Trophoblast cell (in vitro differentiated cells and primary cell): Measurements from ENCODE around the gene CDC6.

Experiments
- DNase-seq, 2 donors: peaks; one replicate each; pipeline ENCODE4 v3.0.0-alpha.2; 2016
- H2AFZ ChIP-seq: 2 replicates; pipeline ENCODE4 v1.6.1; 2013; ENCODE audit warnings: low read length, moderate library complexity, mild to moderate bottlenecking; ENCODE audit not compliant: insufficient read depth, poor library complexity
- H2AK5ac ChIP-seq: 2 replicates; pipeline ENCODE4 v1.6.1; 2013; ENCODE audit warnings: mild to moderate bottlenecking, low read length
- H2BK120ac ChIP-seq: 2 replicates; pipeline ENCODE4 v1.6.1; 2013; ENCODE audit warnings: low read length, mild to moderate bottlenecking, moderate library complexity; ENCODE audit not compliant: insufficient read depth, poor library complexity
- H2BK12ac ChIP-seq: 2 replicates; pipeline ENCODE4 v1.6.1; 2013; ENCODE audit warnings: mild to moderate bottlenecking, low read length, moderate library complexity
- H2BK5ac ChIP-seq: 2 replicates; pipeline ENCODE4 v1.6.1; 2013; ENCODE audit warnings: low read length, low read depth, moderate library complexity, mild to moderate bottlenecking; ENCODE audit not compliant: poor library complexity
- H3K14ac ChIP-seq: 2 replicates; pipeline ENCODE4 v1.6.1; 2013; ENCODE audit warnings: mild to moderate bottlenecking, low read length
- H3K18ac ChIP-seq: 2 replicates; pipeline ENCODE4 v1.6.1; 2013; ENCODE audit warnings: mild to moderate bottlenecking, low read length
- H3K23ac ChIP-seq: 2 replicates; pipeline ENCODE4 v1.6.1; 2013; ENCODE audit warnings: low read length
- H3K27ac ChIP-seq: 2 replicates; pipeline ENCODE4 v1.5.1; 2013; ENCODE audit warnings: low read depth, mild to moderate bottlenecking, inconsistent platforms, low read length, moderate library complexity
- H3K27me3 ChIP-seq: 2 replicates; pipeline ENCODE4 v1.6.1; 2013; ENCODE audit warnings: inconsistent platforms, mild to moderate bottlenecking, low read length, moderate library complexity; ENCODE audit not compliant: insufficient read depth
- H3K36me3 ChIP-seq, 2 experiments: 1 replicate in 1 of 2; 2 replicates in 1 of 2; pipeline ENCODE4 v1.6.1; 2013; ENCODE audit warnings: low read length in 2 of 2, mild to moderate bottlenecking in 2 of 2, moderate library complexity in 1 of 2; ENCODE audit not compliant: insufficient read depth in 2 of 2, control insufficient read depth in 1 of 2
- H3K4ac ChIP-seq: 2 replicates; pipeline ENCODE4 v1.6.1; 2013; ENCODE audit warnings: low read depth, mild to moderate bottlenecking, low read length, moderate library complexity
- H3K4me1 ChIP-seq, 2 experiments: 1 replicate in 1 of 2; 2 replicates in 1 of 2; pipeline ENCODE4 v1.6.1; 2013; ENCODE audit warnings: low read length in 2 of 2, mild to moderate bottlenecking in 2 of 2, moderate library complexity in 1 of 2; ENCODE audit not compliant: insufficient read depth in 2 of 2, control insufficient read depth in 1 of 2
- H3K4me2 ChIP-seq: 2 replicates; pipeline ENCODE4 v1.6.1; 2013; ENCODE audit warnings: inconsistent platforms, mild to moderate bottlenecking, low read length, moderate library complexity
- H3K4me3 ChIP-seq: 2 replicates; pipeline ENCODE4 v1.5.1; 2013; ENCODE audit warnings: mild to moderate bottlenecking, low read depth, low read length, inconsistent platforms
- H3K79me1 ChIP-seq: one replicate; pipeline ENCODE4 v1.6.1; 2013; ENCODE audit warnings: low read length
- H3K79me2 ChIP-seq: 2 replicates; pipeline ENCODE4 v1.6.1; 2013; ENCODE audit warnings: low read length, mild to moderate bottlenecking; ENCODE audit not compliant: control insufficient read depth, insufficient read depth, poor library complexity
- H3K9ac ChIP-seq: 2 replicates; pipeline ENCODE4 v1.6.1; 2013; ENCODE audit warnings: mild to moderate bottlenecking, low read length
- H3K9me3 ChIP-seq: 2 replicates; pipeline ENCODE4 v1.6.1; 2013; ENCODE audit warnings: low read depth, mild to moderate bottlenecking, control low read depth, inconsistent platforms, low read length; ENCODE audit not compliant: insufficient read depth
- H4K12ac ChIP-seq: 2 replicates; pipeline ENCODE4 v1.6.1; 2013; ENCODE audit warnings: low read depth, mild to moderate bottlenecking, low read length, moderate library complexity
- H4K8ac ChIP-seq: 2 replicates; pipeline ENCODE4 v1.6.1; 2013; ENCODE audit warnings: low read depth, mild to moderate bottlenecking, low read length, moderate library complexity
- H4K91ac ChIP-seq: one replicate; pipeline ENCODE4 v1.6.1; 2013; ENCODE audit warnings: low read depth, mild to moderate bottlenecking, low read length, moderate library complexity
- WGBS: extraction: QIAGEN DNeasy Blood & Tissue Kit; methylation state at CpG from one replicate; pipeline ENCODE4 v1.1.7; 2013; ENCODE audit warnings: missing lambda C conversion rate; ENCODE audit not compliant: insufficient read length, insufficient coverage; ENCODE audit errors: extremely low coverage; 5-methylcytosine and 5-hydroxymethylcytosine counted together

CDC6 gene

GRCh38 chr17:40244255-40244654 is 43.4 kb upstream of the CDC6 start:
- Histone ChIP-seq H3K4me1 (peaks cover 3 to 4% of the 10 kb centered on the region in 2 experiments), H3K4me2 (no peak overlapping the region), H3K23ac (no peak overlapping the region), H2BK12ac (no peak overlapping the region), H3K18ac (no peak overlapping the region), H4K91ac (no peak overlapping the region), H3K4ac (no peak overlapping the region), H3K9me3 (no peaks in the 10 kb centered on the region), H2BK120ac (no peak overlapping the region), H3K4me3 (no peak overlapping the region), H3K27ac (no peak overlapping the region), H2BK5ac (no peak overlapping the region), H3K36me3 (no peaks in the 10 kb centered on the region), H2AK5ac (no peak overlapping the region), H3K9ac (no peak overlapping the region), H4K12ac (no peak overlapping the region), H3K79me2 (no peaks in the 10 kb centered on the region), H3K27me3 (no peaks in the 10 kb centered on the region), H2AFZ (no peak overlapping the region), H3K79me1 (no peaks in the 10 kb centered on the region), H4K8ac (no peak overlapping the region), H3K14ac (no peak overlapping the region)
- no CpG with 5 or more reads among the region's 4 CpGs for WGBS
- no peak for DNase-seq

- no peak overlapping the region for H3K14ac ChIP-seq
- no peak overlapping the region for H2BK12ac ChIP-seq
- H3K36me3 ChIP-seq: no peaks in the 10 kb centered on the region
- H3K79me2 ChIP-seq: no peaks in the 10 kb centered on the region
- H3K18ac ChIP-seq: no peak overlapping the region
- no peak overlapping the region for H3K27ac ChIP-seq
- H2BK120ac ChIP-seq: no peak overlapping the region
- no peaks in the 10 kb centered on the region for H3K27me3 ChIP-seq
- H3K4ac ChIP-seq: no peak overlapping the region
- H3K23ac ChIP-seq: no peak overlapping the region
- H2AFZ ChIP-seq: no peak overlapping the region
- H4K91ac ChIP-seq: no peak overlapping the region
- no peak overlapping the region for H4K12ac ChIP-seq
- no peak overlapping the region for H3K4me3 ChIP-seq
- WGBS: no CpG with 5 or more reads among the region's 7 CpGs
- no peak overlapping the region for H3K4me2 ChIP-seq
- no peaks in the 10 kb centered on the region for H3K9me3 ChIP-seq
- no peaks in the 10 kb centered on the region for H3K79me1 ChIP-seq
- DNase-seq: no peak
- no peak overlapping the region for H2AK5ac ChIP-seq
- no peak overlapping the region for H4K8ac ChIP-seq
- peaks cover 3 to 4% of the 10 kb centered on the region in 2 experiments for H3K4me1 ChIP-seq
- no peak overlapping the region for H3K9ac ChIP-seq
- H2BK5ac ChIP-seq: no peak overlapping the region
These were observed 39.7 kb upstream of the CDC6 start for GRCh38 chr17:40247926-40248495.

- Histone ChIP-seq H3K4me2 (no peak overlapping the region), H4K8ac (no peak overlapping the region), H3K4ac (no peak overlapping the region), H4K91ac (no peak overlapping the region), H2BK120ac (no peak overlapping the region), H3K9ac (no peak overlapping the region), H3K14ac (no peak overlapping the region), H3K23ac (no peak overlapping the region), H4K12ac (no peak overlapping the region), H3K4me3 (no peak overlapping the region), H3K18ac (no peak overlapping the region), H2BK5ac (no peak overlapping the region), H3K79me2 (no peaks in the 10 kb centered on the region), H2AFZ (no peak overlapping the region), H3K27ac (no peak overlapping the region), H3K4me1 (peaks cover 3 to 4% of the 10 kb centered on the region in 2 experiments), H3K27me3 (no peaks in the 10 kb centered on the region), H3K79me1 (no peaks in the 10 kb centered on the region), H3K36me3 (no peaks in the 10 kb centered on the region), H2BK12ac (no peak overlapping the region), H3K9me3 (no peaks in the 10 kb centered on the region), H2AK5ac (no peak overlapping the region)
- WGBS: no CpG with 5 or more reads among the region's 1 CpG
- no peak for DNase-seq
These were observed 39.2 kb upstream of the CDC6 start for GRCh38 chr17:40248507-40248906.

GRCh38 chr17:40251576-40251975 is 36.1 kb upstream of the CDC6 start:
- no peak overlapping the region for H2BK12ac ChIP-seq
- no peak overlapping the region for H2AFZ ChIP-seq
- H3K23ac ChIP-seq: no peak overlapping the region
- H3K14ac ChIP-seq: no peak overlapping the region
- H3K79me1 ChIP-seq: no peaks in the 10 kb centered on the region
- no peaks in the 10 kb centered on the region for H3K9me3 ChIP-seq
- H2BK120ac ChIP-seq: no peak overlapping the region
- H3K36me3 ChIP-seq: peaks cover 2% of the 10 kb centered on the region in 2 experiments
- no peak overlapping the region for H4K8ac ChIP-seq
- no peak overlapping the region for H2AK5ac ChIP-seq
- no peak overlapping the region for H4K12ac ChIP-seq
- DNase-seq: no peak
- H3K4me3 ChIP-seq: no peak overlapping the region
- no peak overlapping the region for H3K4me2 ChIP-seq
- H3K18ac ChIP-seq: no peak overlapping the region
- H3K9ac ChIP-seq: no peak overlapping the region
- peak overlapping the region; percentile 55 for H3K4ac ChIP-seq
- no peak overlapping the region for H2BK5ac ChIP-seq
- H3K79me2 ChIP-seq: no peaks in the 10 kb centered on the region
- H4K91ac ChIP-seq: no peak overlapping the region
- H3K27ac ChIP-seq: no peak overlapping the region
- H3K27me3 ChIP-seq: no peaks in the 10 kb centered on the region
- H3K4me1 ChIP-seq: peaks cover 3 to 4% of the 10 kb centered on the region in 2 experiments
